ENCODE measurements around the gene OR6N1.

Gene OR6N1

DNA sequence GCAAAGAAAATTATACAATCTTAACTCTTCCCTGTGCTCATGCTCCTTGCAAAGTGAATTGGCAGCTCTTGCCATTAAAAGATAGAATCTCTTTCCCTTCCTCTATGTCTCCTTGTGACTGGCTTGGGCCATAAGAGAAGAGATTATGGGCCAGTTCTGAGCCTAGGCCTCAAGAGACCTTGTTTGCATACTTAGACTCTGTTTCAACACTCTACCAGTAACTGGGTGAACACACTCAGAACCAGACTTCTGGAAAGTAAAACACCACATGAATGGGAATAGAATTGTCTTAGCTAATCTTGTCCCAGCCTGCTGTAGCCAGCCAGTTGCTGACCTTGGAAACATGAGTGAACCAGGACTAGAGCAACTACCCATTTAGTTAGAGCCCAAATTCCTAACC, 36.1 kb downstream of the OR6N1 start:
- DNase-seq = no peak

DNA sequence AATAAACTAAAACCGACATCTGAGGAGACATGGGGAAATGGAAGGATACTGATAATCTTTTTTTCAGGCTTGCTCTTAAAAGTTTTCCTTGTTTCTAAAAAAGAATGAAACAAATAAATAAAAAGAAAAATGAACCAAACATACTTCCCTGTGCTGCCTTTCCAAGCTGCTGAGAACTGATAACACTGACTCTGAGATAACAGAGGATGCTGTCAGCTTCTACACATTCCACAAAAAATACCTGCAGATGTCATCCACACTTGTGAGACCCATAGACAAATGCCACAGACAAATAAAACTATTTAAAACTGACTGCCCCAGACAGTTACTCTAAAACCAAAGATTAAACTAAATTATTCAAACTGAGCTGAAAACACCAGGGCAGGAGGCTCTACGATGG, 39.5 kb downstream of the OR6N1 start:
- no peak for DNase-seq

DNA sequence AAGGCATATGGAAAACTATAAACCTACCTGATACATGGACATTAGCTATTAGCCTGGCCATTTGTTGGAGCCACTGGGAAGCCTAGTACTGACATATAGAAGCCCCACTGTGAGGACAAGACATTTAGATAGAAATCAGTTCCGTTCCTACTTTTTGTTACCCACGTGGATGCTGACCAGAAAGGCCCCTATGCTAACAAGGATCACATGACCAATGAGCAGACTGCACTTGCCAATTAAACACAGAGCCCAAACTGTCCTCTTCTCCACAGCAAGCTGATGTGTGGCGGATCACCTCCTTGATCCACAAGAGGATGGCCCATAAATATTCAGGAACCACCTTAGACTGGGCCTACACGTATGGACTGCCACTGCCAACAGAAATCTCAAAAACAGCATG, 40.3 kb downstream of the OR6N1 start:
- DNase-seq = no peak

DNA sequence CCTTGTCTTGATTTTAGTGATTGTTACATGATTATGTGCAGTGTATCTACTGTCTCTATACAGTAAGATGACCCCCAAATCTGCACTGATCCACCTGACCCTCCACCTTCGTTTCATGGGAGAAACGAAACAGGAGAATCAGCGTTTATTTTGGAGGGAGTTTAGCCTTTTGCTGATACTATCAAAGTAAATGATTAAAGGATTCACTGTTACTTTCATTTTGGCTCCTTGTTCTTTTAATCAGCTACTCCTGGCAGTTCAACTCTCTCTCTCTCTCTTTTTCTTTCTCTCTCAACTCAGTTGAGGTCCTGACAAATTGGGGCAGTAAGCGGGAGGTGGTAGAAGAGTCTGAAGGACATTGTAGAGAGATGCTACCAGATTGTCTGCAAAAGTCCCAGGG, 41.5 kb downstream of the OR6N1 start:
- DNase-seq = no peak

DNA sequence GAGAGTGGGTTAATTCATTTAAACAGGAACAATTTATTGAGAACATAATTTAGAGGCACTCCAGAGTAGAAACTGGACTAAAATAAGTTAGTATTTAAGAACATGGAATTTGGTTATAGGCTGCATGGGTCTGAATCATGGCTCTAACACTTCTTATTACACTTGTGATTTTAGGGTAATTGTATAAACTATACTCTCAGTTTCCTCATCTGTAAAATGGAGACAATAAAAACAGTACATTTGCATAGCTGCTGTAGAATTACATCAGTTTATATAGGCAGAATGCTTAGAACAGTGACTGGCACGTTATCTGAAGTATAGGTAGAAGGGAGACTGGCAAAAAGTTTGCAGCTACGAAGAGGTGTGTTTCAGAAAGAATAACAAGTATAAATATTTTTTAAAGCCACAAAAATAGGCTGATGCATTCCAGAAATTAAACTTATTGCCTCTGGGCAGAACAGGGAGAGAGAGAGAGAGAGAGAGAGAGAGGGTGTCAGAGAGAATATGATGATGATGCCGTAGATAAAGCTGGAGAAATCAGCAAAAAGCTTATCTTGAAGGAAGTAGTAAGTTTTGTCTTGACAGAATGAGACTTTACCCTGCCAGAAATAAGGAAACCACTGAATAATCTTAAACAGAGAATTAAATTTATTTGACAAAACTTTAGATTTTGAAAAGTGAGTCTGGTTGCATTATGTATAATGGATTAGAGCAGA, 43.3 kb downstream of the OR6N1 start:
- no peak for DNase-seq

- DNase-seq = no peak
Observed at GRCh38 chr1:158724442-158724841, 47.6 kb downstream of the OR6N1 start.

DNA sequence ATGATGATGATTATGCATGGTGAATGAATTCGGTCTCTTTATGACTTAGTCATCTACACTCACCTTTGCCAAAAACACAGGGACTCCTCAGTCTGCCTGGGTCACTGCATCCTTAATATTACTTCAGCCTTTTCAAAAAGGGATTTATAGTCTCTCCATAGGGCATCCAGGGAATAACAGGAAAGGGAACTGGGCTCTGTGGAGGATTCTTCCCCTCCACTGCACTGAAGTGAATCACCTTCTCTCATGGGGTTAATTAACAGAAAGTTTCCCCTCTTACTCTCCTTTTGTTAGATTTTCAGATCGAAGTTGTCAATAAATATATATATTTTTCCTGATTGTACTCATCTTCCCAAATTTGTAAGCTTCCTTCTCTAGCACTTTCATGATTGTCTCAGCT, 51.4 kb downstream of the OR6N1 start, which contains the start of gene OR6K3:
Gene OR6K3 (minus strand): TSS at position 101 of the 400 bp plus-strand sequence. CDS start 2,605 bp downstream, outside the sequence.
- no peak for DNase-seq

- no peak for DNase-seq
Observed at GRCh38 chr1:158719664-158720063, 52.3 kb downstream of the OR6N1 start.

DNA sequence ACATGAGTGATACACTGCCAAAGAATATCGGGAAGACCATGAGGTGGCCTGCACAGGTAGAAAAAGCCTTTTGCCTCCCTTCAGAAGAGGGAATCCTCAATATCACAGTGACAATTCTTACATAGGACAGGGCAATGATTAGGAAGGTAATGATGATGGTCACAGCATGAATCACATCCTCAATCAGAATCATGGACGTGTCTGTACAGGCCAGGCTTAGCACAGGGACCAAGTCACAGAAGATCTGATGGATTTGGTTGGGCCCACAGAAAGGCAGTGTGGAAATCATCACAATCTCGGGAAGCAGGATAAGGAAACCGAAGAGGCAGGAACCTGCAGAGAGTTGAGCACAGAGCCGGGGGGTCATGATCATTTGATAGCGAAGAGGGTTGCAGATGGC, 54.7 kb downstream of the OR6N1 start:
- no peak for DNase-seq

DNA sequence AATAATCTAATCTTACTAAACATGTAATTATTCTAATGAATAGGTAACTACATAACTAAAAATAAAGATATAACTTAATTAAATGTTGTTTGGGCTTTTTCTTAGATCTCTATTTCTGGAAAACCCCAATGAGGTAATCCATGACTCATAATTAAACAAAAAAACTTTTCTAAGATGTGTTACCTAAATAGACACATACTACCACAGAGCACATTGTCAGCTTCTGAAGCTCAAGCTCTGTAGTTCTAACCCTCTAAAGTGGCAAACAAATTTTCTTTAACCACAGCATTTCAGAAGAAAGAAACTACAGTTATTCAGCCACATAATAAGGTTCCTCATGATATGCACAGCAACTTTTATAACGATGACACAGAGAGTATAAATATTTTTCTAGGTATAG, 55.7 kb downstream of the OR6N1 start:
- no peak for DNase-seq

DNA sequence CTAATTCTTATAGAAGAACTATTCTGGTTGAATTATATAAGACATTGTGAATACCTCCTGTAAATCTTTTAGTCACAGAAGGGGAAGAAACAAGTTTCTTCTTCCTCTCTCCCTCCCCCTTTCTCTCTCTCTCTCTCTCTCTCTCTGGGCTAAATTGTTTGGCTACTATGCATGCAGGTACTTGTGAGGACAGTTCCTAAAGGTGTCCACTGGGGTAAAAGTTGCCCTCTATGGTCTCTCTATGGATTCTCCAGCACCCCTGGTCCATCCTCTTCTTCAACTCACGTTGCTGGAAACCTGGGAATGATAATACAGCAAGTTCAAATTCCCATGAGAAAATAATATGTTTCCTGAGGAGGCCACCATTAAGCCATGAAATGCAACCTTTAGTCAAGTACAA, 57.2 kb downstream of the OR6N1 start:
- no peak for DNase-seq
